ENCODE measurements around the gene NFIA.

DNA sequence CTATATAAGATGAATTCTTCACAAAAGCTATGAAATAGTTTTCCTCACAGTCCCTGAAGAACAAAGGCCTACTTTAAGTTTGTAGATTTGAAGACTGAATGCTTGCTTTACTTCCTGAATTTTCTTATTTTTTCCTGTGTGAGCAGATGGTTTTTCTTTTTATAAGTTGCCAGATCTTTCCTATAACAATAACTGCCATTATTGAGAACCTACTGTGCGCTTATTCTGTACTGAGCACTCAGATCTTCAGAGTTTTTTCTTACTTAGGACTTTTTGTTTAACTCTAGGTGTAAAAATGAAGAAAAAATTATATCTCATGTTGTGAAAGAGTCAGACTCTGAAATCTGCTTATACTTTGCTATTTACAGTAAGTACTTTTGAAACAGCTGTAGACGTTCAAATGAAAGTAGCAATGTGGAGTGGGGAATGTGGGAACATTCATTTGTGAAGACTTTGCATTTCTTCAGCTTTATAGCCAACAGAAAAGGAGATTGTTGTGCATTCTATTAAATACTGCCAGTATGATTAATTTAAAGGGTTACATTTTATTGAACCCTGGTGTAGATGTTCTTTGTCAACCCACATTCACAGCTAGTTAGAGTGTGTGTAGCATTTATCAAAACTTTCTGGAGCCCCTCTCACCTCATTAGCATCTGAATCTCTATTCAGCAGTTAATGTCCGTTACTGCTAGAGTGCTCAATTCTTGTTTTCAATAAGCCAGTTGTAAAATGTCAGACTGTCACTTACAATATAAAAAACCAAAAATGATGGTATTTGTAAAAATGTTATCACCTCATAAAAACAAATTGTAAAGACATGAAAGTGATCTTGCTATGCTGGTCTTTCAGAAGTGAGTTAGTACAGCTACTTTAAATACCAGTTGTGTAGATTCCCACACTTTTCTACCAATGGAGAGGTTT lies 29.0 kb downstream of the NFIA start:
- TF ChIP-seq ZNF695 (CRISPR knock-in tag; IDR thresholded peaks at IDR 0.05) (no peak), EP300 (IDR thresholded peaks at IDR 0.05; ENCODE audit: low read length) (no peak), JUN (IDR thresholded peaks at IDR 0.05; ENCODE audit: borderline replicate concordance, low read depth, low read length) (no peak), JUN (CRISPR knock-in tag; IDR thresholded peaks at IDR 0.05; ENCODE audit: borderline replicate concordance) (no peak), POU5F1 (IDR thresholded peaks at IDR 0.05; ENCODE audit: borderline replicate concordance, low read depth, low read length, partially characterized antibody) (no peak)
